WTC11 (cell line): ENCODE results near the gene MORC2. TPM values are rescaled to one million over a fixed set of nuclear protein-coding genes. Genes with fewer than 3 reads are reported as not detected.

Experiments
- ATAC-seq: fragments of 200-7000 bp; cut with Tn5 transposase; 2 replicates; pipeline ENCODE4 v1.10.0; 2021; ENCODE audit warnings: mild to moderate bottlenecking, moderate library complexity
- CTCF ChIA-PET: fragments of 300-600 bp; sonication (Branson Sonifier 250); formaldehyde crosslinking; loops from one replicate; lab custom pipeline; 2021; ENCODE audit warnings: antibody characterized with exemption; lab: Charles Lee
- POLR2A ChIA-PET: fragments of 350-600 bp; sonication (Branson Sonifier 250); formaldehyde crosslinking; loops from one replicate; lab custom pipeline; 2021; ENCODE audit warnings: antibody characterized with exemption; lab: Charles Lee
- DNase-seq: peaks from one replicate; pipeline ENCODE4 v3.0.0; 2021; ENCODE audit warnings: low spot score
- H3K27ac Mint-ChIP-seq: 2 replicates; pipeline ENCODE4 v1.8.0; 2021; ENCODE audit warnings: mixed read lengths
- H3K27me3 Mint-ChIP-seq: 2 replicates; pipeline ENCODE4 v1.8.0; 2021; ENCODE audit warnings: low read depth, mild to moderate bottlenecking, moderate library complexity, mixed read lengths
- H3K36me3 Mint-ChIP-seq: 2 replicates; pipeline ENCODE4 v1.8.0; 2021; ENCODE audit warnings: mixed read lengths
- H3K4me1 Mint-ChIP-seq: 2 replicates; pipeline ENCODE4 v1.8.0; 2022; ENCODE audit warnings: mixed read lengths
- H3K4me3 Mint-ChIP-seq: 2 replicates; pipeline ENCODE4 v1.8.0; 2021; ENCODE audit warnings: mild to moderate bottlenecking, moderate library complexity, mixed read lengths
- H3K9me3 Mint-ChIP-seq: 2 replicates; pipeline ENCODE4 v1.8.0; 2021; ENCODE audit warnings: mixed read lengths
- AR ChIP-seq: fragments of 250-450 bp; sonication (Bioruptor Pico); IDR thresholded peaks from 2 replicates; pipeline ENCODE4 v1.9.0; 2021; ENCODE audit warnings: mild to moderate bottlenecking
- ARID4B ChIP-seq: sonication (generic); formaldehyde crosslinking; IDR thresholded peaks from 2 replicates; pipeline ENCODE4 v1.8.0; 2023; ENCODE audit warnings: missing genetic modification reagents, mild to moderate bottlenecking, borderline replicate concordance
- ATF2 ChIP-seq: sonication (generic); formaldehyde crosslinking; IDR thresholded peaks from 2 replicates; pipeline ENCODE4 v1.8.1; 2022; ENCODE audit warnings: low read depth, missing genetic modification reagents, borderline replicate concordance
- CBFB ChIP-seq: sonication (generic); formaldehyde crosslinking; IDR thresholded peaks from 2 replicates; pipeline ENCODE4 v1.8.1; 2022; ENCODE audit warnings: mild to moderate bottlenecking, low read depth, missing genetic modification reagents
- E2F1 ChIP-seq: sonication (generic); formaldehyde crosslinking; IDR thresholded peaks from 2 replicates; pipeline ENCODE4 v1.8.0; 2022; ENCODE audit warnings: mild to moderate bottlenecking, missing genetic modification reagents
- E2F4 ChIP-seq: sonication (generic); formaldehyde crosslinking; IDR thresholded peaks from 2 replicates; pipeline ENCODE4 v1.8.1; 2022; ENCODE audit warnings: low read depth, mild to moderate bottlenecking, moderate library complexity, missing genetic modification reagents, borderline replicate concordance
- ETV6 ChIP-seq: sonication (generic); formaldehyde crosslinking; IDR thresholded peaks from 2 replicates; pipeline ENCODE4 v1.8.1; 2022; ENCODE audit warnings: mild to moderate bottlenecking, missing genetic modification reagents
- NR1H2 ChIP-seq: sonication (generic); formaldehyde crosslinking; IDR thresholded peaks from 2 replicates; pipeline ENCODE4 v1.9.0; 2021; ENCODE audit warnings: mild to moderate bottlenecking, moderate library complexity, missing genetic modification reagents
- RELA ChIP-seq: sonication (generic); formaldehyde crosslinking; IDR thresholded peaks from 2 replicates; pipeline ENCODE4 v1.8.1; 2022; ENCODE audit warnings: missing genetic modification reagents, mild to moderate bottlenecking, borderline replicate concordance
- SMAD3 ChIP-seq: sonication (generic); formaldehyde crosslinking; IDR thresholded peaks from 2 replicates; pipeline ENCODE4 v1.8.0; 2022; ENCODE audit warnings: missing genetic modification reagents, mild to moderate bottlenecking, borderline replicate concordance
- SMAD4 ChIP-seq: sonication (generic); formaldehyde crosslinking; IDR thresholded peaks from 2 replicates; pipeline ENCODE4 v1.8.0; 2022; ENCODE audit warnings: mild to moderate bottlenecking, missing genetic modification reagents
- SP1 ChIP-seq: sonication (generic); formaldehyde crosslinking; conservative IDR thresholded peaks from 2 replicates; pipeline ENCODE4 v1.8.1; 2022; ENCODE audit warnings: missing genetic modification reagents
- TEAD4 ChIP-seq: sonication (generic); formaldehyde crosslinking; IDR thresholded peaks from 2 replicates; pipeline ENCODE4 v1.8.0; 2022; ENCODE audit warnings: mild to moderate bottlenecking, missing genetic modification reagents
- TP53 ChIP-seq: sonication (generic); formaldehyde crosslinking; IDR thresholded peaks from 2 replicates; pipeline ENCODE4 v1.8.1; 2023; ENCODE audit warnings: mild to moderate bottlenecking, missing genetic modification reagents
- ZMAT4 ChIP-seq: fragments of 250-450 bp; sonication (Bioruptor Pico); IDR thresholded peaks from 2 replicates; pipeline ENCODE4 v1.9.0; 2021; ENCODE audit warnings: mild to moderate bottlenecking
- ZNF317 ChIP-seq: sonication (generic); formaldehyde crosslinking; IDR thresholded peaks from 2 replicates; pipeline ENCODE4 v1.8.1; 2023; ENCODE audit warnings: low read depth, mild to moderate bottlenecking, moderate library complexity, missing genetic modification reagents, borderline replicate concordance
- ZNF671 ChIP-seq: fragments of 250-450 bp; sonication (Bioruptor Pico); IDR thresholded peaks from 2 replicates; pipeline ENCODE4 v1.8.0; 2021; ENCODE audit warnings: mild to moderate bottlenecking
- ZSCAN18 ChIP-seq: fragments of 250-450 bp; sonication (Bioruptor Pico); IDR thresholded peaks from 2 replicates; pipeline ENCODE4 v2.1.2; 2022; ENCODE audit warnings: mild to moderate bottlenecking, moderate library complexity
- total RNA-seq: library from RNA; stranded (reverse); gene quantifications from 3 replicates; pipeline ENCODE4 v1.2.3, GENCODE V29; 2021

MORC2 gene
- total RNA-seq, 1 experiment from 2014 or later, result 62.3 TPM

GRCh38 chr22:30949934-30950660 is 18.5 kb downstream of the MORC2 start (continued):
- TF ChIP-seq TEAD4 (CRISPR knock-in tag) (no peak), AR (CRISPR knock-in tag) (no peak), ZSCAN18 (CRISPR knock-in tag) (no peak), ARID4B (no peak)

- ChIA-PET CTCF (interaction anchor here (1.0 kb wide), 1 partner anchor 136 kb away, joined by 3 read pairs; no protein-coding TSS in a partner anchor), POLR2A (no interaction called here)
- H3K36me3 Mint-ChIP-seq, result peaks cover 71% of the 10 kb centered on the region
- DNase-seq (no peak), ATAC-seq (no peak)
- no peaks in the 10 kb centered on the region for H3K4me1 Mint-ChIP-seq
- no peak overlapping the region for H3K27ac Mint-ChIP-seq
- H3K4me3 Mint-ChIP-seq, result no peak overlapping the region
- H3K27me3 Mint-ChIP-seq, result no peaks in the 10 kb centered on the region
- H3K9me3 Mint-ChIP-seq, result no peaks in the 10 kb centered on the region
- TF ChIP-seq ETV6 (CRISPR knock-in tag) (no peak), NR1H2 (CRISPR knock-in tag) (no peak), SMAD3 (CRISPR knock-in tag) (no peak), CBFB (no peak), SP1 (CRISPR knock-in tag) (no peak), ATF2 (CRISPR knock-in tag) (no peak), SMAD4 (CRISPR knock-in tag) (no peak), ZNF671 (no peak), E2F1 (no peak), AR (CRISPR knock-in tag) (no peak), E2F4 (CRISPR knock-in tag) (no peak), ZMAT4 (CRISPR knock-in tag) (no peak), TP53 (CRISPR knock-in tag) (no peak), RELA (CRISPR knock-in tag) (no peak), ZNF317 (CRISPR knock-in tag) (no peak)
Measured at GRCh38 chr22:30948930-30949342, 19.6 kb downstream of the MORC2 start.
